ENCODE data around the gene ZNF366. TPM values are rescaled to one million over a fixed set of nuclear protein-coding genes. Genes with fewer than 3 reads are reported as not detected.

Gene ZNF366
- total RNA-seq, 1 donor from 2014 or later, result 7.9 TPM

DNA sequence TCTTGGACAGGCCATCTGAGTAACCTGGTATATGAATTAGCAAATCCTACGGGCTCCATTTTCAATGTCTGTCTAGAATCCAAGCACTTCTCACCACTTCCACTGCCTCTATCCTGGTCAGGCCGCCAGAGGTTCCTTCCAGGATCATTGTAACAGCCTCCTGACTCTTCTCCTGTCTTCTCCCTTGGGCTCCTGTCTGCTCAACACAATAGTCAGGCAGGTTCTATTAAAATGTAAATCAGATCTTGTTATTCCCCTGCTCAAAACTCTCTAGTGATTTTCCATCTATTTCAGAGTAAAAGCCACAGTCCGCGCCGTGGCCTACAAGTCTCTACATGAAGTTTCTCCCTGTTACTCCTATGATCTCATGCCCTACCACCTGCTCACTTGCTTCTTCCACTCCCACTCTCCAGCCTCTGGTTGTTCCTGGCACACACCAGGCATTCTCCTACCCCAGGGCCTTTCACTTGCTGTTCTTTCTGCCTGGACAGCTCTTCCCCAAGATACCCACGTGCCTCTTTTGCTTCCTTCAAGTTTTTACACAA is 21.7 kb downstream of the ZNF366 start:
- Histone ChIP-seq H3K27ac (no peak overlapping the region), H3K27me3 (no peaks in the 10 kb centered on the region)
- intact Hi-C loops (cut with DNase I), result no loop called here

DNA sequence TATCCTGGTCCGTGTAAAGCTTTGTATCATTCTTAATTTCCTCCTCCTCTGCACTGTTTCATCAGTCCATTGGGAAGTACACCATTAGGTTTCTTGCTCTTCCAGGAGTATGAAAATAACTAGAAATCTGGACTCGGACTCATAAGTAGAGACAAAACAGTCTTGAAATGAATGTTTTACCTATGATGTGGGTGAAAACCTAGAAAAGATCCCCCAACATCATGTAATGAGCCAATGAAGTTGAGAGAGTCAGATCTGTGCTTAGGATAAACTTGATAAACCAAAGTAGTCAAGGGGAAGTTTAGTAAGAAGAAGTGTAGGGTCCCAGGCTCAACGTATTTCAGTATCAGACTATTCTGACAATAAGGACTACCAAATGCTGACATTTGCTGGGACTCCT is 25.2 kb downstream of the ZNF366 start:
- Histone ChIP-seq H3K9me3 (no peaks in the 10 kb centered on the region), H3K27ac (no peak overlapping the region)
- intact Hi-C loops (cut with DNase I), result no loop called here

More for the DNA sequence above, 21.7 kb downstream of the ZNF366 start:
- H3K4me1 ChIP-seq, result peaks cover 0 to 6% of the 10 kb centered on the region in 2 donors
- DNase-seq (ENCODE audit: low spot score in 2 of 2), result no peak
- H3K9me3 ChIP-seq, result no peaks in the 10 kb centered on the region
- H3K4me3 ChIP-seq, result no peak overlapping the region
- H3K36me3 ChIP-seq, result no peaks in the 10 kb centered on the region
- TF ChIP-seq, protein P1, sequence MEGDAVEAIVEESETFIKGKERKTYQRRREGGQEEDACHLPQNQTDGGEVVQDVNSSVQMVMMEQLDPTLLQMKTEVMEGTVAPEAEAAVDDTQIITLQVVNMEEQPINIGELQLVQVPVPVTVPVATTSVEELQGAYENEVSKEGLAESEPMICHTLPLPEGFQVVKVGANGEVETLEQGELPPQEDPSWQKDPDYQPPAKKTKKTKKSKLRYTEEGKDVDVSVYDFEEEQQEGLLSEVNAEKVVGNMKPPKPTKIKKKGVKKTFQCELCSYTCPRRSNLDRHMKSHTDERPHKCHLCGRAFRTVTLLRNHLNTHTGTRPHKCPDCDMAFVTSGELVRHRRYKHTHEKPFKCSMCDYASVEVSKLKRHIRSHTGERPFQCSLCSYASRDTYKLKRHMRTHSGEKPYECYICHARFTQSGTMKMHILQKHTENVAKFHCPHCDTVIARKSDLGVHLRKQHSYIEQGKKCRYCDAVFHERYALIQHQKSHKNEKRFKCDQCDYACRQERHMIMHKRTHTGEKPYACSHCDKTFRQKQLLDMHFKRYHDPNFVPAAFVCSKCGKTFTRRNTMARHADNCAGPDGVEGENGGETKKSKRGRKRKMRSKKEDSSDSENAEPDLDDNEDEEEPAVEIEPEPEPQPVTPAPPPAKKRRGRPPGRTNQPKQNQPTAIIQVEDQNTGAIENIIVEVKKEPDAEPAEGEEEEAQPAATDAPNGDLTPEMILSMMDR (IDR thresholded peaks at IDR 0.05), result no peak

DNA sequence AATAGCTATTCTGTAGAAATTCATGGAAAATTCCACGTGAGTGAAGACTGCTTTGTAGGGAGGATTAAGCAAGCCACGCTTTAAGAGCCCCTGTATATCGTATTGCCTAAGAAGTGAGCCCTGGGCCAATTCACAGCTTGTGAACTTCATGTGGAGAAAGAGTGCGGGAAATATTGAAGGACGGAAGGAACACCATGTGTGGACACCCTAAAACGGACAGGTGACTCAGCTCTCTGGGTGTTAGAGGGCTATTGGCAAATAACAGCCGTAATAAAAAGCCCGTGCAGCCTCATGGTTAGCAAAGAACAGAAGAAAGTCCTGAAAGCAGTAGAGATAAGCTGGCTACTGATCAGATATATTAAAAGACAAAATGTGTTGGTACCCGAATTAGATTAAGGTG is 26.4 kb downstream of the ZNF366 start:
- Histone ChIP-seq H3K36me3 (no peaks in the 10 kb centered on the region), H3K27me3 (no peaks in the 10 kb centered on the region), H3K27ac (no peak overlapping the region), H3K4me3 (no peak overlapping the region), H3K4me1 (peaks cover 5 to 6% of the 10 kb centered on the region in 2 donors), H3K9me3 (no peaks in the 10 kb centered on the region)
- intact Hi-C loops (cut with DNase I), result no loop called here
- TF ChIP-seq, protein P1 (IDR thresholded peaks at IDR 0.05), result no peak
- DNase-seq (ENCODE audit: low spot score in 2 of 2), result no peak

More for the DNA sequence above, 25.2 kb downstream of the ZNF366 start:
- Histone ChIP-seq H3K4me3 (no peak overlapping the region), H3K36me3 (no peaks in the 10 kb centered on the region), H3K4me1 (peaks cover 6 to 12% of the 10 kb centered on the region in 2 donors), H3K27me3 (no peaks in the 10 kb centered on the region)
- DNase-seq (ENCODE audit: low spot score in 2 of 2), result no peak
- TF ChIP-seq, protein P1 (IDR thresholded peaks at IDR 0.05), result no peak

DNA sequence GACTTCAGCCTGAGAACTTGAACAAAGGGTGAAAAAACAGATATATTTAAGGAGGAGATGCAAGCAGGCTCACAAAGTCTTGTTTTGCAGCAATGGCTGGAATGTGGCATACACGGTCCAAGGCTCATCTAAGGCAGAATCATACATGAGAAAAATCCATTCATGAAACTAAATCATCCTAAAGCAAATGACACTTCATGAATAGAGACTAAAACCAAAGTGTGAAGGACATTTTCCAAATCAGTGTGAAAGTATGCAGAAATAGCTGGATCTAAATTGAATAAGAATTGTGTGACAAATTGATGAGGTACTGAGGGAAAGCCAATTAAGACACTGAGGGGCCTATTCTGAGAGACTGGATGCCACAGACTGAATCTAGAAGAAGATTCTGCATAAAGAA is 27.3 kb downstream of the ZNF366 start:
- Histone ChIP-seq H3K4me1 (peaks cover 5 to 6% of the 10 kb centered on the region in 2 donors), H3K9me3 (no peaks in the 10 kb centered on the region), H3K27ac (no peak overlapping the region), H3K4me3 (no peak overlapping the region), H3K27me3 (no peaks in the 10 kb centered on the region), H3K36me3 (no peaks in the 10 kb centered on the region)
- DNase-seq (ENCODE audit: low spot score in 2 of 2), result no peak
- intact Hi-C loops (cut with DNase I), result no loop called here
- TF ChIP-seq, protein P1 (IDR thresholded peaks at IDR 0.05), result no peak

DNA sequence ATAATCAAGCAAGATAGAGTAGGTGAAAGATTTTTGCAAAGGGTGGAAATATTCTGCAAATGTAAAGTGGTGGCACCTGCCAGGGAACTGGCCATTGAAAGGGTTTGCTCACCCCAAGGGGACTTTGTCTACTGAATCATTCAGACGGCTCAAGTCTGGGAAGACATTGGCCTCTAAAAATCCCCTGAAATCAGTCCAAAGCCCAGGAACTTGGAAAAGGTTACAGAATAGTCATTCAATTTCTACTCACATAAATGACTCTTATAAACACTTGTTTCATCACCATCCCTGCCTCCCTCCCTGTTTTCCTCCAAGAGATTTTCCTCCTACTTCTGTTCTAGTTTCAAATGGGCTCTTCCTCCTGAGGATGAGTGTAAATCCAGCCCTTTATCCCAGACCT is 28.5 kb downstream of the ZNF366 start:
- Histone ChIP-seq H3K9me3 (no peaks in the 10 kb centered on the region), H3K36me3 (no peaks in the 10 kb centered on the region), H3K4me3 (no peak overlapping the region), H3K27ac (peak overlapping the region; percentile 37 to 61), H3K27me3 (no peaks in the 10 kb centered on the region), H3K4me1 (peaks cover 5 to 6% of the 10 kb centered on the region in 2 donors)
- TF ChIP-seq, protein P1 (IDR thresholded peaks at IDR 0.05), result no peak
- intact Hi-C loops (cut with DNase I), result no loop called here
- DNase-seq (ENCODE audit: low spot score in 2 of 2), result no peak

DNA sequence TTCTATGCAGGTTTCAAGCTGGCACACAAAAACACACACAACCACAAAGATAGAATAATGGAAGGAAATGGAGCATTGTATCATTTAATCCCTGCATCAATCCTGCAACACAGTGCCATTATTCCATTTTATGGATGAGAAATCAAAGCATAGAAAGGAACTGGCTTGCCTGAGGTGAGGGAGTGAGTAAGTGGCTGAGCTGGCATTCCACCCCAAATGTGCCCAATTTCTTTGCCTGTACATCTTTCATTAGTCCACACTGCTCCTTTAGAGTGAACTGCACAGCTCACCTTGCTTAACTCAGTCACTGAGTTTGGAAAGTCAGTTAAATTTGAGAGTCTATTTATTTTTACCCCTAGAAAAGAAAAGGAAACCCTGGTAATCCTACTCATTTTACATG is 28.9 kb downstream of the ZNF366 start:
- TF ChIP-seq, protein P1 (IDR thresholded peaks at IDR 0.05), result no peak

More for the DNA sequence above, 28.9 kb downstream of the ZNF366 start:
- Histone ChIP-seq H3K9me3 (no peaks in the 10 kb centered on the region), H3K27ac (peak overlapping the region; percentile 37 to 61), H3K27me3 (no peaks in the 10 kb centered on the region), H3K4me3 (no peak overlapping the region), H3K36me3 (no peaks in the 10 kb centered on the region), H3K4me1 (peaks cover 5 to 6% of the 10 kb centered on the region in 2 donors)
- DNase-seq (ENCODE audit: low spot score in 2 of 2), result no peak
- intact Hi-C loops (cut with DNase I), result no loop called here

All from ascending aorta (tissue), 2 donors.